ENCODE data around the gene CA9.

The CA9 gene

GRCh38 chr9:35705372-35705771, 31.6 kb downstream of the CA9 start:
- Histone ChIP-seq H3K36me3 (ENCODE audit: control insufficient read depth, insufficient read depth, low read length) (peaks cover 81% of the 10 kb centered on the region), H3K4me3 (ENCODE audit: insufficient read depth, low read depth, low read length) (no peak overlapping the region), H3K27ac (ENCODE audit: insufficient read depth, low read depth, low read length, poor library complexity, severe bottlenecking) (no peak overlapping the region), H3K27me3 (ENCODE audit: control insufficient read depth, insufficient read depth, low read length, poor library complexity, severe bottlenecking) (no peaks in the 10 kb centered on the region), H3K9me3 (ENCODE audit: control insufficient read depth, low read length) (no peaks in the 10 kb centered on the region), H3K4me1 (ENCODE audit: control insufficient read depth, insufficient read depth, low read length) (no peaks in the 10 kb centered on the region)
- 88% methylated on average over 8 of the region's 8 CpGs for WGBS, 2 experiments

DNA sequence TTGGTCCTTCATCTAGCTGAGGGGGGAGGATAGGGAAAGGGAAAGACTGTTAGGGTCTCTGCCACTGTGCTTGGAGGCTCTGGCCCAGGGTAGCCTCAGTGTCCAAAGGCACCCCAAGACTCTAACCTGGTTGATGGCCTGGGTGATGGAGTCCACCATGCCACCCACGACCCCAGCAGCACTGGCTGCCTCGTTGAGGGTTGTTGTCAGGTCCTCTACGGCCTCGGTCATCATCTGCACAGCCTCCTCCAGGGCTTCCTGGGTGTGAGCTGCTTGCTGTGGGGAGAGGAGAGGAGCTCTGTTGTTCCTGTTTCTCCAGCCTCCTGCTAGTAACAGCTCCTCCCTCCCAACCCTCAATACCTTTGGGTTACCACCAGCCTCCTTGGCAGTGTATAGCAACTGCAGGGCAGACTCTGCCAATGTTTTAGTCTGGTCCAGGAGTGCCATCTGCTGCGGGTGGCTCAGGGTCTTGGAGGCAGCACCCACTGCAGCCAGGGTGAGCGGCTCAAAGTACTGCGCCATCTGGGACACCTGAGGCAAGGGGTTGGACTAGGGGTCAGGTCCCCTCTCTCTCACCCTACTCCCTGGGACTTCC, 32.2 kb downstream of the CA9 start:
- Histone ChIP-seq H3K36me3 (ENCODE audit: control insufficient read depth, insufficient read depth, low read length) (peaks cover 82% of the 10 kb centered on the region), H3K9me3 (ENCODE audit: control insufficient read depth, low read length) (no peaks in the 10 kb centered on the region), H3K27ac (ENCODE audit: insufficient read depth, low read depth, low read length, poor library complexity, severe bottlenecking) (no peak overlapping the region), H3K4me3 (ENCODE audit: insufficient read depth, low read depth, low read length) (no peak overlapping the region), H3K4me1 (ENCODE audit: control insufficient read depth, insufficient read depth, low read length) (no peaks in the 10 kb centered on the region), H3K27me3 (ENCODE audit: control insufficient read depth, insufficient read depth, low read length, poor library complexity, severe bottlenecking) (no peaks in the 10 kb centered on the region)
- WGBS, 2 experiments = 94 to 96% methylated on average over 7 of the region's 7 CpGs

GRCh38 chr9:35706951-35707350, 33.2 kb downstream of the CA9 start:
- no peaks in the 10 kb centered on the region for H3K9me3 ChIP-seq (ENCODE audit: control insufficient read depth, low read length)
- no peak overlapping the region for H3K4me3 ChIP-seq (ENCODE audit: insufficient read depth, low read depth, low read length)
- 91 to 93% methylated on average over 10 of the region's 10 CpGs for WGBS, 2 experiments
- peaks cover 84% of the 10 kb centered on the region for H3K36me3 ChIP-seq (ENCODE audit: control insufficient read depth, insufficient read depth, low read length)
- H3K4me1 ChIP-seq (ENCODE audit: control insufficient read depth, insufficient read depth, low read length) = no peaks in the 10 kb centered on the region
- H3K27ac ChIP-seq (ENCODE audit: insufficient read depth, low read depth, low read length, poor library complexity, severe bottlenecking) = no peak overlapping the region
- H3K27me3 ChIP-seq (ENCODE audit: control insufficient read depth, insufficient read depth, low read length, poor library complexity, severe bottlenecking) = no peaks in the 10 kb centered on the region

- Histone ChIP-seq H3K4me3 (ENCODE audit: insufficient read depth, low read depth, low read length) (no peak overlapping the region), H3K4me1 (ENCODE audit: control insufficient read depth, insufficient read depth, low read length) (no peaks in the 10 kb centered on the region), H3K9me3 (ENCODE audit: control insufficient read depth, low read length) (no peaks in the 10 kb centered on the region), H3K36me3 (ENCODE audit: control insufficient read depth, insufficient read depth, low read length) (peaks cover 90% of the 10 kb centered on the region), H3K27me3 (ENCODE audit: control insufficient read depth, insufficient read depth, low read length, poor library complexity, severe bottlenecking) (no peaks in the 10 kb centered on the region), H3K27ac (ENCODE audit: insufficient read depth, low read depth, low read length, poor library complexity, severe bottlenecking) (no peak overlapping the region)
- 95 to 97% methylated on average over 4 of the region's 4 CpGs for WGBS, 2 experiments
Measured at GRCh38 chr9:35708146-35708545, 34.4 kb downstream of the CA9 start.

GRCh38 chr9:35710818-35711500, 37.2 kb downstream of the CA9 start:
- no peaks in the 10 kb centered on the region for H3K27me3 ChIP-seq (ENCODE audit: control insufficient read depth, insufficient read depth, low read length, poor library complexity, severe bottlenecking)
- no peak overlapping the region for H3K27ac ChIP-seq (ENCODE audit: insufficient read depth, low read depth, low read length, poor library complexity, severe bottlenecking)
- no peak overlapping the region for H3K4me3 ChIP-seq (ENCODE audit: insufficient read depth, low read depth, low read length)
- H3K4me1 ChIP-seq (ENCODE audit: control insufficient read depth, insufficient read depth, low read length) = no peaks in the 10 kb centered on the region
- peaks cover 88% of the 10 kb centered on the region for H3K36me3 ChIP-seq (ENCODE audit: control insufficient read depth, insufficient read depth, low read length)
- 91 to 97% methylated on average over 5 to 7 of the region's 7 CpGs for WGBS, 2 experiments
- no peaks in the 10 kb centered on the region for H3K9me3 ChIP-seq (ENCODE audit: control insufficient read depth, low read length)

- peaks cover 86% of the 10 kb centered on the region for H3K36me3 ChIP-seq (ENCODE audit: control insufficient read depth, insufficient read depth, low read length)
- WGBS, 2 experiments = 91 to 92% methylated on average over 21 of the region's 21 CpGs
- no peaks in the 10 kb centered on the region for H3K4me1 ChIP-seq (ENCODE audit: control insufficient read depth, insufficient read depth, low read length)
Measured at GRCh38 chr9:35711501-35712428, 38.0 kb downstream of the CA9 start.

DNA sequence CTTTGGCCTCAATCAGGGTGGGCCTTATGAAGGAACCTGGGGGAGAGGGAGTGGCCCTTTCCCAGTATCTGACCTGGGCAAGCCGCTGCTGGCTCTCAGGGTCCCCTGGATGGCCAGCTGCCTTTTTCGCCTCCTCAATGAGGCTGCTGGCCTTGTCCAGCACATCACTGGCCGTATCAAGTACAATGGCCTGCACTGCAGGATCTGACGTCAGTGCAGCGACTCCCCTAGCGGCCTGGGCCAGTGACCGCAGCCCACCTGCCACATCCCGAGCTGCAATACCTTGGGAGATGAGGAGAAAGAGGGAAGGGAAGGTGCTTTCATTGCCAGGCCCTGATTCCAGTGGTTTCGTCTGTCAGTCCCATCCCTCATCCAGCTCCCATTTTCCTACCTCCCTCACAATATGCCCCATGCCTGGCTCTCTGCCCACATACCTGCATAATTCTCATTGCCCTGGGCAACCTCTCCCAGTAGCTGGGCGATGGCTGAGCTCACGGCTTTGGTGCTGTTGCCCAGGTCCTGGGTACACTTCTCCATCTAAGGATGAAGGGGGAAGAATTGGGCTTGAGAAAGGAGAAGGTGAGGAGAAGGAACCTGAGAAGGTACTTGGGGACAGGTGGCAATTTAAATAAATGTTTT, 39.2 kb downstream of the CA9 start:
- H3K27ac ChIP-seq (ENCODE audit: insufficient read depth, low read depth, low read length, poor library complexity, severe bottlenecking) = no peak overlapping the region
- H3K4me3 ChIP-seq (ENCODE audit: insufficient read depth, low read depth, low read length) = no peak overlapping the region
- H3K36me3 ChIP-seq (ENCODE audit: control insufficient read depth, insufficient read depth, low read length) = peaks cover 86% of the 10 kb centered on the region
- 92 to 94% methylated on average over 11 of the region's 11 CpGs for WGBS, 2 experiments
- no peaks in the 10 kb centered on the region for H3K9me3 ChIP-seq (ENCODE audit: control insufficient read depth, low read length)
- H3K27me3 ChIP-seq (ENCODE audit: control insufficient read depth, insufficient read depth, low read length, poor library complexity, severe bottlenecking) = no peaks in the 10 kb centered on the region
- H3K4me1 ChIP-seq (ENCODE audit: control insufficient read depth, insufficient read depth, low read length) = no peaks in the 10 kb centered on the region

More at GRCh38 chr9:35711501-35712428, 38.0 kb downstream of the CA9 start:
- Histone ChIP-seq H3K4me3 (ENCODE audit: insufficient read depth, low read depth, low read length) (no peak overlapping the region), H3K27ac (ENCODE audit: insufficient read depth, low read depth, low read length, poor library complexity, severe bottlenecking) (no peak overlapping the region), H3K27me3 (ENCODE audit: control insufficient read depth, insufficient read depth, low read length, poor library complexity, severe bottlenecking) (no peaks in the 10 kb centered on the region), H3K9me3 (ENCODE audit: control insufficient read depth, low read length) (no peaks in the 10 kb centered on the region)

- no peaks in the 10 kb centered on the region for H3K27me3 ChIP-seq (ENCODE audit: control insufficient read depth, insufficient read depth, low read length, poor library complexity, severe bottlenecking)
- H3K4me1 ChIP-seq (ENCODE audit: control insufficient read depth, insufficient read depth, low read length) = no peaks in the 10 kb centered on the region
- peaks cover 83% of the 10 kb centered on the region for H3K36me3 ChIP-seq (ENCODE audit: control insufficient read depth, insufficient read depth, low read length)
- H3K9me3 ChIP-seq (ENCODE audit: control insufficient read depth, low read length) = no peaks in the 10 kb centered on the region
- no peak overlapping the region for H3K4me3 ChIP-seq (ENCODE audit: insufficient read depth, low read depth, low read length)
- 92 to 95% methylated on average over 3 of the region's 3 CpGs for WGBS, 2 experiments
- H3K27ac ChIP-seq (ENCODE audit: insufficient read depth, low read depth, low read length, poor library complexity, severe bottlenecking) = no peak overlapping the region
Measured at GRCh38 chr9:35713578-35713977, 39.9 kb downstream of the CA9 start.

DNA sequence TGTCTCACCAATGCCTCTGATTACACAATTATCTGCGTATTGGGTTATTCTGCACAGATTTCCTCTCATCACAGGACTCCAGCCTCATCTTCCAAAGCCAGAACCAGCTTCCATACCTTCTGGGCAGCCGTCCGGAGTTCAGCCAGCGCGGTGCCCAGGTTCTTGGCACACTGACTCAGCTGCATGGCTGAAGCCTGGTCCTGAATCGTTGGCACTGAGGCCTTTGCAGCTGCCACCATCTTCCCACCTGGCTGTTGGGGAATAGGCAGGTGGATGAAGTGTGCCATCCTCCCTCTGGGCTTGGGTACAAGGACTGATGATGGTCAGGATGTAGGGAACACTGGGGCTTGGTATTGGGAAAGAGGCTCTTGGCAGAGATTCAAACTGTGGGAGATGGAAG, 40.4 kb downstream of the CA9 start:
- no peaks in the 10 kb centered on the region for H3K9me3 ChIP-seq (ENCODE audit: control insufficient read depth, low read length)
- H3K27me3 ChIP-seq (ENCODE audit: control insufficient read depth, insufficient read depth, low read length, poor library complexity, severe bottlenecking) = no peaks in the 10 kb centered on the region
- no peak overlapping the region for H3K27ac ChIP-seq (ENCODE audit: insufficient read depth, low read depth, low read length, poor library complexity, severe bottlenecking)
- H3K4me3 ChIP-seq (ENCODE audit: insufficient read depth, low read depth, low read length) = no peak overlapping the region
- H3K4me1 ChIP-seq (ENCODE audit: control insufficient read depth, insufficient read depth, low read length) = no peaks in the 10 kb centered on the region
- WGBS, 2 experiments = 97% methylated on average over 6 of the region's 6 CpGs
- peaks cover 87% of the 10 kb centered on the region for H3K36me3 ChIP-seq (ENCODE audit: control insufficient read depth, insufficient read depth, low read length)
